IMR-90 (cell line): Measurements from ENCODE around the gene CEP170. TPM values are rescaled to one million over a fixed set of nuclear protein-coding genes. Genes with fewer than 3 reads are reported as not detected.

Experiments
- ATAC-seq: fragments of 200-7000 bp; cut with Tn5 transposase; 2 replicates; pipeline ENCODE4 v1.9.1; 2020; ENCODE audit warnings: low read depth, mild to moderate bottlenecking, moderate library complexity
- BruUV-seq: library from RNA; stranded (reverse); fragments of 400-500 nt; replicated peaks from 2 replicates; lab custom pipeline; 2021; lab: Mats Ljungman, UMichigan
- CTCF ChIA-PET: fragments of 300-600 bp; formaldehyde crosslinking; extraction: SDS; loops from one replicate; lab custom pipeline; 2021; ENCODE audit warnings: antibody characterized with exemption; lab: Yijun Ruan, JAX
- POLR2A ChIA-PET: fragments of 300-600 bp; sonication (Branson Sonifier 250); formaldehyde crosslinking; loops from one replicate; lab custom pipeline; 2022; ENCODE audit warnings: antibody characterized with exemption; ENCODE audit not compliant: unreplicated experiment; lab: Charles Lee
- DNase-seq: peaks from one replicate; pipeline ENCODE4 v3.0.0; 2013
- H2AFZ ChIP-seq: replicated peaks from 2 replicates; pipeline ENCODE3; 2013; ENCODE audit warnings: low read length, mild to moderate bottlenecking; ENCODE audit not compliant: poor library complexity
- H2AK5ac ChIP-seq: 2 replicates; pipeline ENCODE4 v1.6.1; 2013; ENCODE audit warnings: low read depth, low read length, inconsistent platforms
- H2AK9ac ChIP-seq: replicated peaks from 2 replicates; pipeline ENCODE3; 2013; ENCODE audit warnings: mild to moderate bottlenecking, low read depth, low read length, moderate library complexity; ENCODE audit not compliant: poor library complexity
- H2BK120ac ChIP-seq: 2 replicates; pipeline ENCODE4 v1.6.1; 2013; ENCODE audit warnings: low read depth, low read length, inconsistent platforms
- H2BK15ac ChIP-seq: 3 replicates; pipeline ENCODE4 v1.6.1; 2013; ENCODE audit warnings: low read depth, low read length, inconsistent platforms
- H2BK20ac ChIP-seq: 2 replicates; pipeline ENCODE4 v1.6.1; 2013; ENCODE audit warnings: low read depth, mild to moderate bottlenecking, inconsistent platforms, low read length, moderate library complexity
- H2BK5ac ChIP-seq: 2 replicates; pipeline ENCODE4 v1.6.1; 2013; ENCODE audit warnings: mild to moderate bottlenecking, low read depth, low read length, inconsistent platforms; ENCODE audit not compliant: poor library complexity, severe bottlenecking
- H3K14ac ChIP-seq: replicated peaks from 2 replicates; pipeline ENCODE4 v1.6.1; 2013; ENCODE audit warnings: low read depth, low read length, inconsistent platforms
- H3K18ac ChIP-seq: 2 replicates; pipeline ENCODE4 v1.6.1; 2013; ENCODE audit warnings: low read depth, low read length, control low read depth
- H3K23ac ChIP-seq: 2 replicates; pipeline ENCODE4 v1.6.1; 2013; ENCODE audit warnings: low read depth, low read length, inconsistent platforms
- H3K27ac ChIP-seq: 2 replicates; pipeline ENCODE4 v1.5.1; 2013; ENCODE audit warnings: mild to moderate bottlenecking, control low read depth, low read length; ENCODE audit not compliant: insufficient read depth
- H3K27me3 ChIP-seq: 2 replicates; pipeline ENCODE4 v1.6.1; 2013; ENCODE audit warnings: low read length; ENCODE audit not compliant: control insufficient read depth, insufficient read depth
- H3K36me3 ChIP-seq: 2 replicates; pipeline ENCODE4 v1.6.1; 2013; ENCODE audit warnings: low read length, mixed read lengths; ENCODE audit not compliant: control insufficient read depth, insufficient read depth
- H3K4ac ChIP-seq: 2 replicates; pipeline ENCODE4 v1.6.1; 2013; ENCODE audit warnings: low read depth, low read length, inconsistent platforms
- H3K4me1 ChIP-seq: 2 replicates; pipeline ENCODE4 v1.6.1; 2013; ENCODE audit warnings: low read length, mixed read lengths; ENCODE audit not compliant: control insufficient read depth, insufficient read depth
- H3K4me2 ChIP-seq: 2 replicates; pipeline ENCODE4 v1.6.1; 2013; ENCODE audit warnings: low read depth, mild to moderate bottlenecking, control low read depth, low read length, moderate library complexity
- H3K4me3 ChIP-seq: 2 replicates; pipeline ENCODE4 v1.5.1; 2013; ENCODE audit warnings: low read depth, mild to moderate bottlenecking, control low read depth, low read length, moderate library complexity; ENCODE audit not compliant: insufficient read depth
- H3K56ac ChIP-seq: 2 replicates; pipeline ENCODE4 v1.6.1; 2013; ENCODE audit warnings: low read length, inconsistent platforms; ENCODE audit not compliant: insufficient read depth; ENCODE audit errors: extremely low read depth
- H3K79me1 ChIP-seq, 2 experiments: 2 replicates each; pipeline ENCODE4 v1.6.1; 2013; ENCODE audit warnings: low read length in 2 of 2, inconsistent platforms in 1 of 2, low read depth in 1 of 2
- H3K9ac ChIP-seq: 2 replicates; pipeline ENCODE4 v1.6.1; 2013; ENCODE audit warnings: low read depth, low read length, control low read depth
- H3K9me1 ChIP-seq: 2 replicates; pipeline ENCODE4 v1.6.1; 2013; ENCODE audit warnings: low read length, inconsistent platforms; ENCODE audit not compliant: insufficient read depth
- H3K9me3 ChIP-seq: 2 replicates; pipeline ENCODE4 v1.6.1; 2013; ENCODE audit warnings: low read length; ENCODE audit not compliant: control insufficient read depth, insufficient read depth
- H4K20me1 ChIP-seq: 2 replicates; pipeline ENCODE4 v1.6.1; 2013; ENCODE audit warnings: low read length, inconsistent platforms; ENCODE audit not compliant: insufficient read depth
- H4K5ac ChIP-seq: 2 replicates; pipeline ENCODE4 v1.6.1; 2013; ENCODE audit warnings: mild to moderate bottlenecking, low read depth, low read length, control low read depth
- H4K8ac ChIP-seq, 2 experiments: 2 replicates each; pipeline ENCODE4 v1.6.1; 2013; ENCODE audit warnings: low read depth in 2 of 2, low read length in 2 of 2, control low read depth in 1 of 2, inconsistent platforms in 1 of 2
- H4K91ac ChIP-seq: 2 replicates; pipeline ENCODE4 v1.6.1; 2013; ENCODE audit warnings: low read depth, low read length, inconsistent platforms; ENCODE audit not compliant: insufficient read depth
- BHLHE40 ChIP-seq: fragments of 150-350 bp; IDR thresholded peaks from 2 replicates; pipeline ENCODE4 v1.6.1; 2016; ENCODE audit warnings: mild to moderate bottlenecking, low read depth, low read length
- CEBPB ChIP-seq: IDR thresholded peaks from 2 replicates; pipeline ENCODE4 v1.6.1; 2012; ENCODE audit warnings: low read depth, low read length, improper control_type of control experiment
- CHD1 ChIP-seq: IDR thresholded peaks from 2 replicates; pipeline ENCODE4 v1.6.1; 2012; ENCODE audit warnings: low read depth, low read length, improper control_type of control experiment
- FOS ChIP-seq: fragments of 150-350 bp; IDR thresholded peaks from 2 replicates; pipeline ENCODE4 v1.6.1; 2016; ENCODE audit warnings: low read depth, low read length
- MAFK ChIP-seq: IDR thresholded peaks from 2 replicates; pipeline ENCODE4 v1.6.1; 2012; ENCODE audit warnings: low read depth, low read length, improper control_type of control experiment
- MAZ ChIP-seq: IDR thresholded peaks from 2 replicates; pipeline ENCODE4 v1.6.1; 2012; ENCODE audit warnings: low read depth, mild to moderate bottlenecking, low read length, improper control_type of control experiment, moderate library complexity, borderline replicate concordance
- MXI1 ChIP-seq: IDR thresholded peaks from 2 replicates; pipeline ENCODE4 v1.6.1; 2012; ENCODE audit warnings: low read depth, mild to moderate bottlenecking, low read length, moderate library complexity, borderline replicate concordance
- NFE2L2 ChIP-seq: fragments of 150-350 bp; IDR thresholded peaks from 2 replicates; pipeline ENCODE4 v1.6.1; 2016; ENCODE audit warnings: low read depth, mild to moderate bottlenecking, low read length
- POLR2A ChIP-seq: IDR thresholded peaks from 2 replicates; pipeline ENCODE4 v1.6.1; 2012; ENCODE audit warnings: mild to moderate bottlenecking, low read depth, low read length
- RAD21 ChIP-seq: IDR thresholded peaks from 2 replicates; pipeline ENCODE4 v1.6.1; 2012; ENCODE audit warnings: low read length, improper control_type of control experiment
- RCOR1 ChIP-seq: IDR thresholded peaks from 2 replicates; pipeline ENCODE4 v1.6.1; 2012; ENCODE audit warnings: mild to moderate bottlenecking, low read length, improper control_type of control experiment; ENCODE audit not compliant: insufficient replicate concordance
- RFX5 ChIP-seq: IDR thresholded peaks from 2 replicates; pipeline ENCODE4 v1.8.0; 2012; ENCODE audit warnings: low read depth, mild to moderate bottlenecking, low read length, moderate library complexity
- SMC3 ChIP-seq: fragments of 150-350 bp; IDR thresholded peaks from 2 replicates; pipeline ENCODE4 v1.6.1; 2016; ENCODE audit warnings: low read depth, mild to moderate bottlenecking, antibody characterized with exemption, low read length, moderate library complexity
- WGBS, 2 experiments: methylation state at CpG; one replicate each; pipeline versions ENCODE4 v1.1.5 to v1.1.7; 2013; ENCODE audit warnings: missing lambda C conversion rate in 2 of 2; ENCODE audit not compliant: insufficient read length in 1 of 2; ENCODE audit errors: extremely low coverage in 2 of 2; 5-methylcytosine and 5-hydroxymethylcytosine counted together
- dilution Hi-C: fragments of 300-500 bp; cut with HindIII; formaldehyde crosslinking; loops from one replicate; pipeline ENCODE4 v1.14.3; 2018; ENCODE audit warnings: low sequenced_read_pairs; ENCODE audit not compliant: unreplicated experiment
- in situ Hi-C: fragments of 300-500 bp; cut with MboI; formaldehyde crosslinking; loops from 3 replicates; pipeline ENCODE4 v1.14.3; 2019; ENCODE audit warnings: low sequenced_read_pairs, inconsistent platforms, mixed read lengths
- intact Hi-C: fragments of 100-400 bp; cut with micrococcal nuclease; formaldehyde crosslinking; loops from 2 replicates; pipeline ENCODE4 v1.10.0; 2022
- polyA plus RNA-seq, 3 experiments: library from polyadenylated mRNA; depleted of rRNA; stranded (reverse); fragments of >200 nt; gene quantifications; 2 replicates each; pipeline ENCODE4 v1.2.3, GENCODE V29; 2012; ENCODE audit warnings: low replicate concordance in 1 of 3
- total RNA-seq: library from RNA; depleted of rRNA; stranded (reverse); fragments of >200 nt; gene quantifications from 2 replicates; pipeline ENCODE4 v1.2.3, GENCODE V29; 2012
- TF ChIP-seq, protein P1 (sequence below): fragments of 150-350 bp; IDR thresholded peaks from 2 replicates; pipeline ENCODE4 v1.6.1; 2016; ENCODE audit warnings: low read depth, mild to moderate bottlenecking, low read length, moderate library complexity, borderline replicate concordance
- TF ChIP-seq, protein P2 (sequence below): conservative IDR thresholded peaks from 2 replicates; pipeline ENCODE4 v1.5.1; 2012; ENCODE audit warnings: mild to moderate bottlenecking, low read depth, low read length, improper control_type of control experiment
- TF ChIP-seq, protein P3 (sequence below): fragments of 150-350 bp; IDR thresholded peaks from 2 replicates; pipeline ENCODE4 v1.6.1; 2017; ENCODE audit warnings: mild to moderate bottlenecking, antibody characterized with exemption, low read length, low read depth

Gene CEP170
- total and polyA plus RNA-seq, 2 of the 4 experiments (the other 2 are of a cell fraction) = 65.8 to 151 TPM

DNA sequence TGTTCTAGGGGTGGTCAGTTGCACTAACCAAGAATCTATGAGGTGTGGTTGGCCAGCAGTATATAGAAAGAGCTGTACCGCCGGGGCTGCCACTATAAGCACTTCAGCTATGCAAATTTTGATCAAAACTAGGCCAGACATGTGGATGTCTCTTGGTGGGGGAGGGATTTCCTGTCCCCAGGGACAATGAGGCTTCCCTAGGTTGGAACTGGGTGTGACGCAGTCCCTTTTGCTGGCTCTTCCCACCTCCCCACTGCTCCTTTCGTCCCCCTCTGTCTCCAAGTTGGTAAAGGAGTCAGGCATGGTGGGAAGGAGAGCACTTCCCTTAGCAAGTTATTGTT is 14.3 kb upstream of the CEP170 start:
- peak overlapping the region; percentile 80 to 93 for H4K8ac ChIP-seq
- H3K4me2 ChIP-seq = peak overlapping the region; percentile 91; the same call in 1 of the 2 replicates
- H4K5ac ChIP-seq = peak overlapping the region; percentile 75
- peak overlapping the region; percentile 90 for H2AK9ac ChIP-seq
- H3K79me1 ChIP-seq = peaks cover 30 to 50% of the 10 kb centered on the region in 2 experiments
- WGBS, 2 experiments = no CpG with 5 or more reads among the region's 4 CpGs
- no peaks in the 10 kb centered on the region for H4K20me1 ChIP-seq
- H4K91ac ChIP-seq = peak overlapping the region; percentile 85
- H3K36me3 ChIP-seq = peaks cover 2% of the 10 kb centered on the region; the same call in 1 of the 2 replicates
- H3K4me3 ChIP-seq = no peak overlapping the region
- no TSS peak for BruUV-seq
- peak overlapping the region; percentile 58 for H2AFZ ChIP-seq
- no peak for DNase-seq
- H3K18ac ChIP-seq = peak overlapping the region; percentile 74
- H2BK120ac ChIP-seq = peak overlapping the region; percentile 95
- ChIA-PET POLR2A (no interaction called here), CTCF (no interaction called here)
- H2AK5ac ChIP-seq = peak overlapping the region; percentile 94
- peak overlapping the region; percentile 92 for H3K23ac ChIP-seq
- H2BK20ac ChIP-seq = peak overlapping the region; percentile 90
- peak overlapping the region; percentile 85; the same call in 1 of the 2 replicates for H3K56ac ChIP-seq
- in situ Hi-C loops = no loop called here
- peak overlapping the region; percentile 97 for H3K14ac ChIP-seq
- intact Hi-C loops = loop anchor here (2.0 kb wide), 1 partner anchor 17 kb away; no protein-coding TSS in a partner anchor
- H3K27ac ChIP-seq = peak overlapping the region; percentile 98
- no peaks in the 10 kb centered on the region for H3K27me3 ChIP-seq
- peak overlapping the region; percentile 96 for H3K4ac ChIP-seq
- peaks cover 8% of the 10 kb centered on the region for H3K9me1 ChIP-seq
- TF ChIP-seq CHD1 = no peak
- no peak for TF ChIP-seq MAFK
- no peak for TF ChIP-seq MAZ
- no peak for TF ChIP-seq MXI1
- TF ChIP-seq RAD21 = no peak
- TF ChIP-seq SMC3 = no peak
- TF ChIP-seq, protein P1, sequence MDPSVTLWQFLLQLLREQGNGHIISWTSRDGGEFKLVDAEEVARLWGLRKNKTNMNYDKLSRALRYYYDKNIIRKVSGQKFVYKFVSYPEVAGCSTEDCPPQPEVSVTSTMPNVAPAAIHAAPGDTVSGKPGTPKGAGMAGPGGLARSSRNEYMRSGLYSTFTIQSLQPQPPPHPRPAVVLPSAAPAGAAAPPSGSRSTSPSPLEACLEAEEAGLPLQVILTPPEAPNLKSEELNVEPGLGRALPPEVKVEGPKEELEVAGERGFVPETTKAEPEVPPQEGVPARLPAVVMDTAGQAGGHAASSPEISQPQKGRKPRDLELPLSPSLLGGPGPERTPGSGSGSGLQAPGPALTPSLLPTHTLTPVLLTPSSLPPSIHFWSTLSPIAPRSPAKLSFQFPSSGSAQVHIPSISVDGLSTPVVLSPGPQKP = no peak
- TF ChIP-seq RCOR1 = no peak
- TF ChIP-seq, protein P2, sequence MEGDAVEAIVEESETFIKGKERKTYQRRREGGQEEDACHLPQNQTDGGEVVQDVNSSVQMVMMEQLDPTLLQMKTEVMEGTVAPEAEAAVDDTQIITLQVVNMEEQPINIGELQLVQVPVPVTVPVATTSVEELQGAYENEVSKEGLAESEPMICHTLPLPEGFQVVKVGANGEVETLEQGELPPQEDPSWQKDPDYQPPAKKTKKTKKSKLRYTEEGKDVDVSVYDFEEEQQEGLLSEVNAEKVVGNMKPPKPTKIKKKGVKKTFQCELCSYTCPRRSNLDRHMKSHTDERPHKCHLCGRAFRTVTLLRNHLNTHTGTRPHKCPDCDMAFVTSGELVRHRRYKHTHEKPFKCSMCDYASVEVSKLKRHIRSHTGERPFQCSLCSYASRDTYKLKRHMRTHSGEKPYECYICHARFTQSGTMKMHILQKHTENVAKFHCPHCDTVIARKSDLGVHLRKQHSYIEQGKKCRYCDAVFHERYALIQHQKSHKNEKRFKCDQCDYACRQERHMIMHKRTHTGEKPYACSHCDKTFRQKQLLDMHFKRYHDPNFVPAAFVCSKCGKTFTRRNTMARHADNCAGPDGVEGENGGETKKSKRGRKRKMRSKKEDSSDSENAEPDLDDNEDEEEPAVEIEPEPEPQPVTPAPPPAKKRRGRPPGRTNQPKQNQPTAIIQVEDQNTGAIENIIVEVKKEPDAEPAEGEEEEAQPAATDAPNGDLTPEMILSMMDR = no peak
- no peak for TF ChIP-seq FOS
- TF ChIP-seq RFX5 = no peak
- no peak for TF ChIP-seq CEBPB
- no peak for TF ChIP-seq BHLHE40
- TF ChIP-seq, protein P3, sequence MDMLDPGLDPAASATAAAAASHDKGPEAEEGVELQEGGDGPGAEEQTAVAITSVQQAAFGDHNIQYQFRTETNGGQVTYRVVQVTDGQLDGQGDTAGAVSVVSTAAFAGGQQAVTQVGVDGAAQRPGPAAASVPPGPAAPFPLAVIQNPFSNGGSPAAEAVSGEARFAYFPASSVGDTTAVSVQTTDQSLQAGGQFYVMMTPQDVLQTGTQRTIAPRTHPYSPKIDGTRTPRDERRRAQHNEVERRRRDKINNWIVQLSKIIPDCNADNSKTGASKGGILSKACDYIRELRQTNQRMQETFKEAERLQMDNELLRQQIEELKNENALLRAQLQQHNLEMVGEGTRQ = no peak
- TF ChIP-seq NFE2L2 = no peak
- no peak for TF ChIP-seq POLR2A
- peak overlapping the region; percentile 90 for H2BK5ac ChIP-seq
- peaks cover 23% of the 10 kb centered on the region for H3K4me1 ChIP-seq
- peak overlapping the region; percentile 91; the same call in 2 of the 3 replicates for H2BK15ac ChIP-seq
- no peak; the same call in 1 of the 2 replicates for ATAC-seq
- H3K9me3 ChIP-seq = no peaks in the 10 kb centered on the region
- peak overlapping the region; percentile 70; the same call in 1 of the 2 replicates for H3K9ac ChIP-seq
- dilution Hi-C loops = no loop called here
